ENCODE data around the gene AMT.

- no peak for TF ChIP-seq CTCF (conservative IDR thresholded peaks at IDR 0.05 in 1 of 2, IDR thresholded peaks at IDR 0.05 in 1 of 2; ENCODE audit: low read depth in 1 of 2, low read length in 2 of 2)
- no peak for TF ChIP-seq EZH2 (IDR thresholded peaks at IDR 0.05; ENCODE audit: low read length, missing control alignments)
Measured at GRCh38 chr3:49383387-49383786, 38.9 kb downstream of the AMT start.

Measured in fibroblast of lung (primary cell).